GM21528 (cell line): Measurements from ENCODE around the gene FRMPD3.
A peak's percentile ranks its signal among the peaks of the same experiment; 100 is the strongest.
"Not testable (repeated sequence)": the region's sequence is repeated elsewhere in the genome, so short reads cannot be mapped to it uniquely, and the experiment has no call there.

Experiments used
- ATAC-seq: cut with Tn5 transposase; IDR thresholded peaks from one replicate; pipeline ENCODE4 v1.9.1; 2021; ENCODE audit warnings: mild to moderate bottlenecking, moderate library complexity; ENCODE audit not compliant: unreplicated experiment, low FRiP score

FRMPD3 gene

DNA sequence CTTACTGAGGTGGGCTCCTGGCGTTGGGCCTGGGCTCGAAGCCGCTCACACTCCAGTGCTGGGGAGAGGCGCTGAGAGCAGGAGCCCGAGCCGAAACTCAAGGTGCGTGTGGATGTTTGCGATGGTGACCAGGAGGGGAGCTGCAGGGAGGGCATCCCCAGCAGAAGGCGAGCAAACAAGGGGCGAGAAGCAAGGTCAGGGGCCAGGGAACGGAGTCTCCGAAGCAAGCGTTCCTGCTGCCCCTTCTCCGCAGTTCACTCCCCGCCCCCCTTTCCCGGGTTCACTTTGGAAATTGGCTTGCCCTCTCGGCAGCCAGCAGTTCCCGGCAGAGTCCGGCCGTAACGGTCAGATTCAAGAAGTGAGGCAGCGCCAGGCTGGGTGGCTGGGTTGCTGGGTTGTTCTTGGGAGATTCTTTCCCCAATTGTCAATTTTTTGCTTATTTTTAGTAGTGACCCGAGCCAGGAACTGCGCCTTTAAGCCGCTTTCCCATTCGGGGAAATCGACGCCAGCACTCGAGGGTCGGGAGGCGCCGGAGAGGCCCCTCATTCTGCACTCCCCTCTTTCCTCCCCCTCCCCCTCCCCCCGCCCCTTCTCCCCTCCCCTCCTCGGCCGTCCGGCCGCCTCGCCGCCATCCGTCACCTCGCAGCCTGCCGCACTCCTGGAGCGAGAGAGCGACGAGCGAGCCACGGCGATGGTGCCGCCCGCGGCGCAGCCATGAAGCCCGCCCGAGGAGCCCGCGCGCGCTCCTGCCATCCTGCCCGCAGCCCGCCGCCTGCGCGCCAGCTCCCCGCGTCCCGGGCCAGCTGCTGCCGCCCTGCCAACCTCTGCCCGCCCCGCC lies at the start of gene FRMPD3:
FRMPD3 (plus strand) TSS at position 655 of the 838 bp plus-strand sequence. CDS start 76,937 bp downstream, outside the sequence.
- ATAC-seq = no peak

DNA sequence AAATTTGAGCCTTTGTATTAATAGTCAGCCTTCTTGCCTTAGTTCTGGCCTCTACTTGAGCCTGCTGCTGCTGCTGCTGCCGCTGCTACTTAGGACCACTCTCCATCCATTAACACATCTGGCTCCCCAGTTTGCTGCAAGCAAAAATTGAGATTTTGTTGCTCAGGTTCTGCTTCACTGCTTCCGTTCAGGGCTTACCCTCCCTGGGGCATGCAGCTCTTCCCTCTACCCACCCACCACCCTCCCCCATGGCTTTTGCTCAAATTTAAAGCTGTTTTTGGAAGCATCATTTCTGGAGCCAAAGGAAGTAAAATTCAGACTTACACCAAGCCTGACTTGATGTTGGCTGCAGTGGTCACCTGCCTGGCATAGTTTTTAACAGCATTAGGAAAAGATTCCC lies 28.9 kb upstream of the FRMPD3 start:
- ATAC-seq = no peak

DNA sequence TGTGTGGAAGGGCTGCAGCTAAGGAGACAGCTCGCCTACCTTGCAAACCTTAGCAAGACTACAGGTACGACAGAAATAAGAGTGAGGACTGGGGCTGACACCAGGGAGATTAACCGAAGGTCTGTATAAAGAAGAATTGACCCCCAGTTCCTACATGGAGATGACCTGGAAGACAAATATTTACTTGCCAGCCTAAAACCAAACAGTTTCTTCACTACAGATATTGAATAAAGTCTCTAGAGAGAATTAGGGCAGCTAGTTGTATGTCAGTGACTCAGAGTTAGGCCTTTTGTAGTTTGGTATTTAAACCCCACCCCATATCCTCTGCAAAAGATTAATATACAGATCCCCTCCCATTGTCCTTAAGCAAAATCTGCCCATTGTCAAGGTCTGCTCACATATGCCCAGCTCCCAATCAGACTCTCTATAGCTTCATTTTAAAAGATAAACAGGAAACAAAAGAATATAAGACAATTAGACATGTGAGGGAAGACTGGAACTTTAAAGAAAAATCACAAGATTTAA lies 28.1 kb upstream of the FRMPD3 start:
- no peak for ATAC-seq

DNA sequence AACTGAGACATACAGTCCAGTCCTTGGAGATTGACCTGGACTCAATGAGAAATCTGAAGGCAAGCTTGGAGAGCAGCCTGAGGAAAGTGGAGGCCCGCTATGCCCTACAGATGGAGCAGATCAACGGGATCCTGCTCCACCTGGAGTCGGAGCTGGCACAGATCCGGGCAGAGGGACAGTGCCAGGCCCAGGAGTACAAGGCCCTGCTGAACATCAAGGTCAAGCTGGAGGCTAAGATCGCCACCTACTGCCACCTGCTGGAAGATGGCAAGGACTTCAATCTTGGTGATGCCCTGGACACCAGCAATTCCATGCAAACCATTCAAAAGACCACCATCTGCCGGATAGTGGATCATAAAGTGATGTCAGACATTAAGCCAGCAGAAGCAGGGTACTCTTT lies 20.4 kb upstream of the FRMPD3 start:
- no peak for ATAC-seq

DNA sequence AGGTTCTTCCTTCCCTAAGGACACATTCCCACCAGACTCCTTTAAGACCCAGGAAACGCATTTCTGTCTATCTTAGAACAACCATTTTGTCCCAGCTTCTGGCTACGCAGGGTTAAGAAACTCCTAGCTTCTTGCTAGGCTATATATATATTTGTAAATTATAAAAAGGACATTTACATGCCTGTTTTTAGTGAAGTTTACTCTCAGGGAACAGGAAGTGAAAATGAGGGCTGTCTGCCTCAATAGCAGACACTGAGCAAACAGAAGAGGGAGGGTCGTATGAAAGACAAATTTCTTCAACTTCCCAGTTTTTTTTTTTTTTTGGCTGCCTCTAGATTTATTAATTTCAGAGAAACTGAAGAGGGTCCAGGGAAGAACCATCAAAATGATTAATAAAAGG lies 9.3 kb upstream of the FRMPD3 start:
- ATAC-seq = no peak

DNA sequence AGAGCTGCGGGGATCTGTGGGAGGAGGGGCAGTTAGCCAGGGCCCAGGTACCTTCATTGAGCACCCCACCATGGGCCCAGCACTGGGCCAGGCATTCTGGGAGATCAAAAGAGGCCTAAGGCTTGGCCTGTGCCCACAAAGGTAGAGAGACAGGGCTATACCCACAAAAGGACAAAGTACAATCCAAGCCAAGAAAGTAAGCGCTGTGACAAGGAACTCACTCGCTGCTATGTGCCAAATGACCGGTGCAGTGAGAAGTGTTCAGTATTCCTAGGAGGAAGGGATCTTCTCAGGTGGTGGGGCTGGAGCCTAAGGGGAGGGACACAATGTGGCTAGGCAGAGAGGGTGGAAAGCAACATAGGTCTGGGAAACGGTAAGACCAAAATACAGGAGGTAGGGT lies 8.8 kb upstream of the FRMPD3 start:
- ATAC-seq = no peak

DNA sequence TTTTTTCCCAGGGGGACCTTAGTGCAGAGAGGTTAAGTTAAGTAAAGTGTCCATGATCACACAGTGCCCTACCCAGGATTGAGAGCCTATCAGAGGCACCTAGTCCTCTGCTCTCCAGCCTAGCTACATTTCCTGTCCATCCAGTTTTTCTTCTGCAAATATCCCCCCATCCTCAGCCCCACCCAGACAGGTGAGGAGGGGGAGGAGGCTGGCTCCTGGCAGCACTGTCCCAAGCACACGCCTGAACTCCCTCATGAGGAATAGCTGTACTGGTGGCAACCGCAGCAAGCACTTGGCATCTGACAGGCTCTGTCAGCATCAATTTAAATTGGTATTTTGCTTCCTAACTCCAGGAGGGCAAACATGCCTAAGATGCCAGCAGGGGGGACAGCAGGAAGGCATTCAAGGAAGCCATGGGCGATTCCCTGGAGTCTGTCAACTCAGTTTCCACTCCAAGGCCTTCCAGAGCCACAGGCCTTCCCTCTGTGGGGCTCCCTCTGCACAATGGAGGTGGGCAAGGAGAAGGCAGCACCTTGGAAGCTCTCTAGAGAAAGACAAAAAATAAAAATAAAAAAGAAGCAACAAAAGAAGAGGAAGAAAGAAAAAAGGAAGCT lies 6.4 kb upstream of the FRMPD3 start:
- ATAC-seq = no peak

DNA sequence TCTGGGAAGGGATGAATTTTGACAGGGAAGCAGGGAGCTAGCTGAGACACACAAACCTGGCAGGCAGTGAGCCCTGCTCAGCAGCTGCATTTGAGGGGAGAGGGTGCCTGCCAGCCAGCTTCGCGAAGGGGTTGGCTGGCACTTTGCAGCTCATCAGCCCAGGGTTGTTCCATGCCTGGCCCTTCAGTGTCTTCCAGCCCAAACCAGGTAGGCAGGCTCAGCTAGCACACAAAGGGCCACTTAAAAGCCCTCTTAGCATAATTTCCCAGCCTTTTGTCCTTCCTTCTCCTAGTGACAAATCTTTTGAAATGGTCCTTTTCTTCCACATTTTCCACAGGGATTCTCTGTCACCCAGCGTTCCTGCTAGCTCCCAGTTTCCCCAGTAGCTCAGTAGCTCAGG lies 4.3 kb upstream of the FRMPD3 start:
- ATAC-seq = no peak

DNA sequence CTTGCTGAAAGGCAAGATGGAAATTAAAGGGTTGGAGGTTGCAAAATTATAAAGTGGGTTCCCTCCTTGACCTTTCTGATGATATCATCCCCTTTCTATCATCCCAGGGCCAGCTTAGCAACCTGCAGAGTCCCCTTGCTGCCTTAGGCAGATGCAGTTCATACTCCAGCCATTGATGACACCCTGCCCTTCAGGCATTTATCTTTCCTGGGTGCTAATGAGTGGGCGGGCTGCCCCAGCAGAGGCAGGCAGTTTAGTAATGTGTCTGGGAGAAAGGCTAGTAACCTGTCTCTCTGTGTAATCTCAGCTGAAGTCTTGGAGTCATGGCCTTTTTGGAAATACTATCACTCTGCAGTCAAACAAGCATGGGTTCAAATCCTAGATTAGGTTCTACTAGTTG lies 3.8 kb upstream of the FRMPD3 start:
- ATAC-seq = no peak

DNA sequence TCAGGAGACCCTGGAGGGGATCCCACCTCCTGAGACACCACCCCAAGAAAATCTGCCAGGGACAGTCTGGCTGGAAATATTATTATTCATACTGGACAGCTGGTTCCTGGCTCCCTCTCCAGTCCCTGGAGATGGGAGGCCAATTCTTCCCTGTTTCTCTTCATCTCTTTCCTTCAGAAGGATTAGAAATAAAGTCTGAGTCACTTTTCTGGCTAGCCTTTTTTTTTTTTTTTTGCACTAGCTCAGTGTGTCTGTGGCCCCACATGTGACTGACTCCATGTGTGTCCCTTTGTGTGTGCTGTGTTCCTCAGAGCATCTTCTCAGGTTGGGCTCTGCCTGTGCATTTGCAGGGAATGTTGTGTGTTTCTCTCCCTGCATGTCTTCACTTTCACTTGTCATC lies 1.8 kb upstream of the FRMPD3 start:
- no peak for ATAC-seq

DNA sequence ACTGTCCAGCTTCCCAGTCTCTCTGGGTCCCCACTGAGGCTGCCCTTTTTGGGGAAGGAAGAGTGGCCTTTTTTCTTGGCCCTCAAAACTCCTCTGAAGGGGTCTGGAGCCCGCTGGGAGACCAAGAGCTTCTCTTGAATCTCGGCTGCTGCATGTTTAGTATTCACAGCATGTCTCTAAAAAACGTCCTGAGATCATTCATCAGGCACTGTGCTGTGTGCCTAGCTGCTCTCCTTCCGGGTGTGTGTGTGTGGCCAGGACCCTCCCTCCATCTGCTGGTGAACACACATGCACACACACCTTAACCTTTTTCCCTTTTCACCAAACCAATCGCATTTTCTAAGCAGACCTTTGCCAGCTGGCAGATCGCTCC lies 841 bp upstream of the FRMPD3 start:
- ATAC-seq = no peak

DNA sequence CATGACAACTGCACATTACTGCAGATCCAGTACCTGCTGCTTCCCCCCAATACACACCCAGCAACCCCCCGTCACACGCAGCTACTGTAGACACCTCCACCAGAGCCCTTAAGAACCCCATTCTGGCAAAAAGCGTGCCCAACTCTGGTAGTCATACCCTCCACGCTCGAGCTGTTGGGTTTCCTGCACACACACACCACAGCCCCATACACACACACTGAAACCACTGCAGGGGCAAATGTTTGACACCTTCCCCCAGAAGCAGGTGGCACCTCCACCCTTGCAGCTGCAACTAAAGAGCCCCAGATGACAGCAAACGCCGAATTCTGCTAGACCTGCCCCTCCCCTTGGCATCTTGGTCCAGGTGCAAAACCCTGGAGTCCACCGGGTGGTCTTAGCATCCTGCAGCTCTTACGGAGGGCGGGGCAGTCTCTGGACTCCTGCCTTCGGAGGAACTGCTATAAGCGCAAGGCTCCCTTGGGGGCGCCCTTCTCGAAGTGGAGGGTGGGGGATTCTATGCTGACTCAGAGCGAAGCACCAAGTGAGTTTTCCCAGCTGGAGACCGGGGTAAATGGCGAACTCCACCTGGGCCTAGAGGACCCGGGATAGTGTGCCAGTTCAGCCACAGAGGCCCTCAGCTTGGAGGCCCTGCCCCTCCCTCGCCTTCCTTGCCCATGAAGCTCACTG lies 1.5 kb downstream of the FRMPD3 start:
- no peak for ATAC-seq

DNA sequence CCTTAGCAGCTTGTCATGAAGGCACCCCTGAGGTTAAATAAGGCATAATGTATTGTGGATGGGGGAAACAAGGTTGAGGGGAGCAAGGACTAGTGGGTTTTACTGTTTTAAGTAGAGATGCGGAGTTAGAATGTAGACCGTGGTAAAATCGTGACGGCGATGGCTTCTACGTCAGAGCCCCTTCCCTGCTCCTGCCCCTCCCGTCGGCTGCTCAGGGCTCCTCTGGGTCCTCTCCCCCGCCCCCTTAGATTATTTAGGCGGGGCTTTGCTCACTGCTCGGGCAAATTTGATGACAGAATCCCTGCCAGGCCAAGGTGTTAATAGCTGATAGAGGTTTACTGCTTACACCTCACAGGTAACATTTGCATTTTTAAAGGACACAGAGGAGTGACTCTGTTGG lies 2.3 kb downstream of the FRMPD3 start:
- ATAC-seq = no peak

DNA sequence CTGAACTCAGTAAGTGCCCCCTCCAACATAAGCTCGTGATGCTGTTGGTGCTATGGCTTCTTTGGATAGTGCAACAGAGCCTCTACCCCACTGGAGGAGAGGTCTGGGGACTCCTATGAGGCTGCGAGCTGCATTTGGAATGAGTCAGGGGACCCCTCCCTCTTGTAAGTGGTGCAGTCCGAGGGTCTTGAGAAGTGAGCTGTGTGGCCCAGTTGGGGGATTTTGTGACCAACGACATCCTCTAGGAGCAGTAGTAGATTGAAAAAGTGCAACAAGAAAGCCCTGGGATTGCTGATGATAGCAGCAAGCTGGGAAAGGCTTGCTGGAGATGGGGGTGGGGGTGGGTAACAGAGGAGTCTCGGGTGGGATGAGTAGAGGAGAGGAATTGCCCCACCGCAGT lies 3.1 kb downstream of the FRMPD3 start:
- ATAC-seq = no peak

DNA sequence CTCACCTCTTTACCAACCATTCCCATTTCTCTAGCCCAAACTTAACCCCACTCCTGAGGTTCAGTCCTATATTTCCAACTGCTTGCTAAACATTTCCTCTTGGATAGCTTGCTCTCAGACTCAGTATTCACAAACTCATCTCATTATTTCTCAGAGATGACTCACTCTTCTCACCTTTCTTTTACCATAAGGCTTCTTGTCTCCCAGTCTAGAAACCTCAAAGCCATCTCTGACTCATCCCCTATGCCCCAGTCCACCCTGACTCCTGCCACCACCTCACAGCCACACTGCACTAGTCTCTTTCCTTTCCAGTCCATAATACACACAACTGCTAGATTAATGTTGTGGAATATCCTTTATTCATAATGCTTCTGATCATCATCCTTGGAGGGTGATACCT lies 4.8 kb downstream of the FRMPD3 start:
- no peak for ATAC-seq

DNA sequence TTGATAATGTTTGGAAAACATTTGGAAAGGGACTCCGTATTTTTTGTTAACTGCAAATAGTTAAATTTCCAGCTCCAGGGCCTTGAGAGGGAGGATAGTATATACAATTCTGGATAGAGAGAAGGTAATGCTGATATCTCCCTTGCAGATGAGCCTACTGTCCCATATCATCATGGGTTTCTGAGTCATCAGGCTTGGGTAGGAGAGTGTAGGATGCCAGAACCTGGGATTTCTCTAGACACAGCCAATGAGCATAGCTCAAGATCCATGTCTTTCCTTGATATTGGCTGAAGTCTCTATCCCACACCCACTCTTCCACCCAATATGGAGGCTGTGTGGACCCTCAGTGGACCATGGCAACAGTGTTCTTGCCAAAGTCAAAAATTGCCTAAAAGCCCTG lies 7.8 kb downstream of the FRMPD3 start:
- no peak for ATAC-seq

DNA sequence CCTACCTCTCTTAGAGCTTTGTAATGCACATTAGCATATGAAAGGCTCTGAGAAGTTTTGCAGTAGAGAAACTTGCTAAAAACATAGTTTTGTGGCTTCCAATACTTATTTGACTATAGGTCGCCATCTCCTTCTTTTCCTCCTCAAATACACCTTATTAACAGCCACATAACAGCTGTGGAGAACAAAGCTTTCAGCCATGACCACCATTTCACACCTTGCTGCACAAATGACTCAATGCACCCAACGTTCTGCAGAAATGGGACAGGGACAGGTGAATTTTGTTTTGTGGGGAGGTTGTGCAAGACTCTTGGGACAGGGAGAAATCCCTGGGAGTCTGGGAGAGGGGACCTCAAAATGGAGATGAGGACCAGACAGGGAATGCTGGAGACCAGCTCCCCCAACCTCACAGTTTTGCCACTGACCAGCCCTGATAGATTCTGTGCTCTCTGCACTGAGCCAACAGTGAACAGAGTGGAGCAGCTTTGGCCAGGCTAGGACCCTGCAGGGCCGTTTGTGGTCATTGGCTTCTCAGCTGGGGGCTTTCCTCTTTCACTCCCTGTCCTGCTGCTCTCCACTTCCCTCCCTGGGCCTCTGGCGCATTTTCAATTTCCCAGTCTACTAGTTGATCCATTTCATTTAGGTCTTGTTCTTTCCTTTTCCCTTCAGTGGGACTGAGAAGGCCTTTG lies 16.6 kb downstream of the FRMPD3 start:
- peak; percentile 88 for ATAC-seq

DNA sequence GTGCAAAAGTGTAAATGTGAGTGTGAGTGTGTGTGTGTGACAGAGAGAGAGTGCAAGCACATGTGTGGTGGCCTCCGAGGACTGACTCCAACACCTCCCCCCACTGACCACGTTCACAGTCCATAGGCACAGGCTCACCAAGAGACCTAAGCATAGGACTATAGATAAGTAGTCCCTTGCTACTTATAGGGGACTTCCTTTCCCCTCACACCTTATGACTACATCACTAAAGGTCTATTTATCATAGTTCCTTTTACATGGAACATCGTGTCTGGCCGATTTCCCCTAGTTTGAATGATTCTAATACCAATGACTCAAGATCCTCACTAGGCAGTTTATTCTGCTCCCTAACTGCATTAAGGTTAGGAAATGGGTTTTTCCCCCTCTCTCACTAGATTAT lies 17.8 kb downstream of the FRMPD3 start:
- ATAC-seq = no peak

DNA sequence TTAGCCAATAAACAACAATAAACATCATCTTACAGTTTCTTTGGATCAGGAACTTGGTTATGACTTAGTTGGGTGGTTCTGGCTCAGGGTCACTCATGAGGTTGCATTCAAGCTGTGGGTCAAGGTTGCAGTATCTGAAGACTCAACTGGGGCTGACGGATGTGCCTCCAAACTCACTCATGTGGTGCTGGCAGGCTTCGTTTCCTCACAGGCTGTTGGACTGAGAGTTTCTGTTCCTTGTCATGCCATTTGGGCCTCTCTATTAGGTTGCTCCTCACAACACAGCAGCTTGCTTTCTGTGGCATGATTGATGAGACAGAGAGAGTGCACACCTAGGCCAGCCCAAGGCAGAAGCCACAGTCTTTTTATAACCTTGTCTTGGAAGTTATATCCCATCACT lies 20.7 kb downstream of the FRMPD3 start:
- ATAC-seq = no peak

DNA sequence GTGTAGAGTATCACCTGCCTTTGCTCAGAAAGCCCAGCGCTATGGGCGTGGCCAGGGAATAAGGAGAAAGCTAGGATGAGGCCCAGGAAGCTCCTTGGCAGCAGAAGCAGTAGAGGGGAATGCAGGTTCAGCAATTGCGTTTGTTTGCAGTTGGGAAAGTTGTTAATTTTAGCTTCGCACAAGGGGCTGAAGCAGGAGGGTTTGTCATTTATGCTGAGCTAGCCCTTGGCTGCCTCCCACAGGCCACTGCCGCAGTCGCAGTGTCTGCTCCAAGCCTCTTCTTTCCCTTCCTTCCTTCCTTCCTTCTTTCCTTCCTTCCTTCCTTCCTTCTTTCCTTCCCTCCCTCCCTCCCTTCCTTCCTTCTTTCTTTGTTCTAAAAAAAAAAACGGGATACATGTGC lies 21.5 kb downstream of the FRMPD3 start:
- no peak for ATAC-seq

DNA sequence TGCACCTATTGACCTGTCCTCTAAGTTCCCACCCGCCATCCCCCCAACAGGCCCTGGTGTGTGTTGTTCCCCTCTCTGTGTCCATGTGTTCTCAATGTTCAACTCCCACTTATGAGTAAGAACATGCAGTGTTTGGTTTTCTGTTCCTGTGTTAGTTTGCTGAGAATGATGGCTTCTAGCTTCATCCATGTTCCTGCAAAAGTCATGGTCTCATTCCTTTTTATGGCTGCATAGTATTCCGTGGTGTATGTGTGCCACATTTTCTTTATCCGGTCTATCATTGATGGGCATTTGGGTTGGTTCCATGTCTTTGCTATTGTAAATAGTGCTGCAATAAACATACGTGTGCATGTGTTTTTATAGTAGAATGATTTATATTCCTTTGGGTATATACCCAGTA lies 22.0 kb downstream of the FRMPD3 start:
- ATAC-seq = not testable (repeated sequence)
